HG02623 (cell line): ENCODE measurements around the gene FOXI1.

ENCODE experiments used
- ATAC-seq: cut with Tn5 transposase; IDR thresholded peaks from one replicate; pipeline ENCODE4 v1.9.1; 2021; ENCODE audit warnings: moderate library complexity; ENCODE audit not compliant: unreplicated experiment

The FOXI1 gene

GRCh38 chr5:170105642-170106611 lies at the start of gene FOXI1:
Gene FOXI1, plus strand, starts transcription at chr5:170105897. Its CDS starts 61 bp downstream, at chr5:170105958.
- ATAC-seq = no peak

GRCh38 chr5:170056561-170057267 lies 49.0 kb upstream of the FOXI1 start:
- ATAC-seq = no peak

GRCh38 chr5:170057311-170057710 lies 48.4 kb upstream of the FOXI1 start:
- ATAC-seq = no peak

- no peak for ATAC-seq
Measured at GRCh38 chr5:170059221-170059620, 46.5 kb upstream of the FOXI1 start.

- ATAC-seq = no peak
Measured at GRCh38 chr5:170067152-170067551, 38.5 kb upstream of the FOXI1 start.

- no peak for ATAC-seq
Measured at GRCh38 chr5:170067574-170068170, 38.0 kb upstream of the FOXI1 start.

- ATAC-seq = no peak
Measured at GRCh38 chr5:170069512-170069911, 36.2 kb upstream of the FOXI1 start.

GRCh38 chr5:170070556-170071412 lies 34.9 kb upstream of the FOXI1 start:
- no peak for ATAC-seq

GRCh38 chr5:170071748-170072147 lies 33.9 kb upstream of the FOXI1 start:
- no peak for ATAC-seq

GRCh38 chr5:170075696-170076095 lies 30.0 kb upstream of the FOXI1 start:
- ATAC-seq = no peak

- no peak for ATAC-seq
Measured at GRCh38 chr5:170076211-170076610, 29.5 kb upstream of the FOXI1 start.

- ATAC-seq = no peak
Measured at GRCh38 chr5:170076739-170077138, 29.0 kb upstream of the FOXI1 start.

GRCh38 chr5:170077526-170077925 lies 28.2 kb upstream of the FOXI1 start:
- no peak for ATAC-seq

GRCh38 chr5:170078458-170078857 lies 27.2 kb upstream of the FOXI1 start:
- no peak for ATAC-seq

GRCh38 chr5:170078931-170079330 lies 26.8 kb upstream of the FOXI1 start:
- no peak for ATAC-seq

GRCh38 chr5:170080217-170080616 lies 25.5 kb upstream of the FOXI1 start:
- no peak for ATAC-seq

- no peak for ATAC-seq
Measured at GRCh38 chr5:170080786-170081445, 24.8 kb upstream of the FOXI1 start.

GRCh38 chr5:170081616-170082015 lies 24.1 kb upstream of the FOXI1 start:
- ATAC-seq = no peak

GRCh38 chr5:170082701-170083100 lies 23.0 kb upstream of the FOXI1 start:
- ATAC-seq = no peak

- no peak for ATAC-seq
Measured at GRCh38 chr5:170087168-170087817, 18.4 kb upstream of the FOXI1 start.
